ENCODE data around the gene MBD5.

DNA sequence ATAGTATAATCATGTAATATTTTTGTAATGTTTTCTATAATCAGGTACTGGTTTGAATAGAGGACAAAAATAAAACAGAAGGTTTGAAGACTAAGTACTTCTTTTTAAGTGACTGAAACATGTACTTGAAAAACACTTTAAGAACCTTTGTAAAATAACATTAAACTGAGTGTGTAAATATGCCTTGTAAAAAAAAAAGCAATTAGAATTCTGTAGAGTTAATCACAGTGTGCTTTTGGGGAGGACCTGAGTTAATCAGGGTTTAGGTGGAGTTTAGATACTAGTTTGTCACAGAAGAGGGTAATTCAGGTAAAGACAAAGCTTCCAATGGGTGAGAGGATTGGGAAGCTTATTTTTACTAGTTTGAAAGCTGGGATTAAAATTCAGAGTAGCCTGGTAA is 10.3 kb downstream of the MBD5 start:
- TF ChIP-seq, protein P1, sequence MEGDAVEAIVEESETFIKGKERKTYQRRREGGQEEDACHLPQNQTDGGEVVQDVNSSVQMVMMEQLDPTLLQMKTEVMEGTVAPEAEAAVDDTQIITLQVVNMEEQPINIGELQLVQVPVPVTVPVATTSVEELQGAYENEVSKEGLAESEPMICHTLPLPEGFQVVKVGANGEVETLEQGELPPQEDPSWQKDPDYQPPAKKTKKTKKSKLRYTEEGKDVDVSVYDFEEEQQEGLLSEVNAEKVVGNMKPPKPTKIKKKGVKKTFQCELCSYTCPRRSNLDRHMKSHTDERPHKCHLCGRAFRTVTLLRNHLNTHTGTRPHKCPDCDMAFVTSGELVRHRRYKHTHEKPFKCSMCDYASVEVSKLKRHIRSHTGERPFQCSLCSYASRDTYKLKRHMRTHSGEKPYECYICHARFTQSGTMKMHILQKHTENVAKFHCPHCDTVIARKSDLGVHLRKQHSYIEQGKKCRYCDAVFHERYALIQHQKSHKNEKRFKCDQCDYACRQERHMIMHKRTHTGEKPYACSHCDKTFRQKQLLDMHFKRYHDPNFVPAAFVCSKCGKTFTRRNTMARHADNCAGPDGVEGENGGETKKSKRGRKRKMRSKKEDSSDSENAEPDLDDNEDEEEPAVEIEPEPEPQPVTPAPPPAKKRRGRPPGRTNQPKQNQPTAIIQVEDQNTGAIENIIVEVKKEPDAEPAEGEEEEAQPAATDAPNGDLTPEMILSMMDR (IDR thresholded peaks at IDR 0.05) = no peak
- no peak for TF ChIP-seq POLR2A (IDR thresholded peaks at IDR 0.05)
